ENCODE data around the gene DNAH2.
A peak's percentile ranks its signal among the peaks of the same experiment; 100 is the strongest.

The DNAH2 gene

DNA sequence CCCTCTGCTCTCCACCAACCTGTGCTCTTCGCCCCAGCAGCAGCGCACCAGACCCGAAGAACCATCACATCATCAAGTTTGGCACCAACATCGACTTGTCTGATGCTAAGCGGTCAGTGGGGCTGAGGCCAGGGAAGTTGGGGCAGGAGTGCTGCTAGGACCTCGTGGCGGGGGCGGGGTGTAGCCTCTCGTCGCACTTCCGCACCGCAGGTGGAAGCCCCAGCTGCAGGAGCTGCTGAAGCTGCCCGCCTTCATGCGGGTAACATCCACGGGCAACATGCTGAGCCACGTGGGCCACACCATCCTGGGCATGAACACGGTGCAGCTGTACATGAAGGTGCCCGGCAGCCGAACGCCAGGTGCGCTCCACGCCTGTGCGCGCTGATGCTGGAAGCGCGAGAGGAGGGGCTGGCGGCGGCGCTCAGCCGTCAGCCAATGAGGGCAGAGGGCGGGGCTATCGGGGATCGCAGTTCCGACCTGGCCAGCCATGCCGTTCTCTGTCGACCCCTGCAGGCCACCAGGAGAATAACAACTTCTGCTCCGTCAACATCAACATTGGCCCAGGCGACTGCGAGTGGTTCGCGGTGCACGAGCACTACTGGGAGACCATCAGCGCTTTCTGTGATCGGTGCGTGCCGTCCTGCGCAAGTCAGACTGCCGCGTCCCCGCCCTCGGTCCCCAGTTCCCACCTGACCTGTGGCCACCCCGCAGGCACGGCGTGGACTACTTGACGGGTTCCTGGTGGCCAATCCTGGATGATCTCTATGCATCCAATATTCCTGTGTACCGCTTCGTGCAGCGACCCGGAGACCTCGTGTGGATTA, 134.1 kb downstream of the DNAH2 start (continued):
- TF ChIP-seq, protein P1, sequence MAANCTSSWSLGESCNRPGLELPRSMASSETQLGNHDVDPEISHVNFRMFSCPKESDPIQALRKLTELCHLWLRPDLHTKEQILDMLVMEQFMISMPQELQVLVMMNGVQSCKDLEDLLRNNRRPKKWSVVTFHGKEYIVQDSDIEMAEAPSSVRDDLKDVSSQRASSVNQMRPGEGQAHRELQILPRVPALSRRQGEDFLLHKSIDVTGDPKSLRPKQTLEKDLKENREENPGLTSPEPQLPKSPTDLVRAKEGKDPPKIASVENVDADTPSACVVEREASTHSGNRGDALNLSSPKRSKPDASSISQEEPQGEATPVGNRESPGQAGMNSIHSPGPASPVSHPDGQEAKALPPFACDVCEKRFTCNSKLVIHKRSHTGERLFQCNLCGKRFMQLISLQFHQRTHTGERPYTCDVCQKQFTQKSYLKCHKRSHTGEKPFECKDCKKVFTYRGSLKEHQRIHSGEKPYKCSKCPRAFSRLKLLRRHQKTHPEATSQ (tag by site-specific recombination; IDR thresholded peaks at IDR 0.05): no peak
- no peak for TF ChIP-seq ZIC2 (tag by site-specific recombination; IDR thresholded peaks at IDR 0.05)
- TF ChIP-seq, protein P2, sequence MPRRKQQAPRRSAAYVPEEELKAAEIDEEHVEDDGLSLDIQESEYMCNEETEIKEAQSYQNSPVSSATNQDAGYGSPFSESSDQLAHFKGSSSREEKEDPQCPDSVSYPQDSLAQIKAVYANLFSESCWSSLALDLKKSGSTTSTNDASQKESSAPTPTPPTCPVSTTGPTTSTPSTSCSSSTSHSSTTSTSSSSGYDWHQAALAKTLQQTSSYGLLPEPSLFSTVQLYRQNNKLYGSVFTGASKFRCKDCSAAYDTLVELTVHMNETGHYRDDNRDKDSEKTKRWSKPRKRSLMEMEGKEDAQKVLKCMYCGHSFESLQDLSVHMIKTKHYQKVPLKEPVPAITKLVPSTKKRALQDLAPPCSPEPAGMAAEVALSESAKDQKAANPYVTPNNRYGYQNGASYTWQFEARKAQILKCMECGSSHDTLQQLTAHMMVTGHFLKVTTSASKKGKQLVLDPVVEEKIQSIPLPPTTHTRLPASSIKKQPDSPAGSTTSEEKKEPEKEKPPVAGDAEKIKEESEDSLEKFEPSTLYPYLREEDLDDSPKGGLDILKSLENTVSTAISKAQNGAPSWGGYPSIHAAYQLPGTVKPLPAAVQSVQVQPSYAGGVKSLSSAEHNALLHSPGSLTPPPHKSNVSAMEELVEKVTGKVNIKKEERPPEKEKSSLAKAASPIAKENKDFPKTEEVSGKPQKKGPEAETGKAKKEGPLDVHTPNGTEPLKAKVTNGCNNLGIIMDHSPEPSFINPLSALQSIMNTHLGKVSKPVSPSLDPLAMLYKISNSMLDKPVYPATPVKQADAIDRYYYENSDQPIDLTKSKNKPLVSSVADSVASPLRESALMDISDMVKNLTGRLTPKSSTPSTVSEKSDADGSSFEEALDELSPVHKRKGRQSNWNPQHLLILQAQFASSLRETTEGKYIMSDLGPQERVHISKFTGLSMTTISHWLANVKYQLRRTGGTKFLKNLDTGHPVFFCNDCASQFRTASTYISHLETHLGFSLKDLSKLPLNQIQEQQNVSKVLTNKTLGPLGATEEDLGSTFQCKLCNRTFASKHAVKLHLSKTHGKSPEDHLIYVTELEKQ (tag by site-specific recombination; IDR thresholded peaks at IDR 0.05; ENCODE audit: borderline replicate concordance): no peak
- TF ChIP-seq HOXA7 (CRISPR knock-in tag; IDR thresholded peaks at IDR 0.05; ENCODE audit: borderline replicate concordance): no peak
- TF ChIP-seq SCRT2 (tag by site-specific recombination; IDR thresholded peaks at IDR 0.05): no peak; the same call in 1 of the 2 replicates
- no peak for TF ChIP-seq ZNF747 (tag by site-specific recombination; IDR thresholded peaks at IDR 0.05)
- TF ChIP-seq ZNF302 (tag by site-specific recombination; IDR thresholded peaks at IDR 0.05; ENCODE audit: low read depth): no peak
- no peak for TF ChIP-seq TRIM28 (IDR thresholded peaks at IDR 0.05; ENCODE audit: borderline replicate concordance, low read length)
- no peak for TF ChIP-seq ZNF776 (tag by site-specific recombination; IDR thresholded peaks at IDR 0.05; ENCODE audit: borderline replicate concordance)
- TF ChIP-seq ZNF221 (tag by site-specific recombination; IDR thresholded peaks at IDR 0.05; ENCODE audit: borderline replicate concordance): no peak
- TF ChIP-seq, protein P3, sequence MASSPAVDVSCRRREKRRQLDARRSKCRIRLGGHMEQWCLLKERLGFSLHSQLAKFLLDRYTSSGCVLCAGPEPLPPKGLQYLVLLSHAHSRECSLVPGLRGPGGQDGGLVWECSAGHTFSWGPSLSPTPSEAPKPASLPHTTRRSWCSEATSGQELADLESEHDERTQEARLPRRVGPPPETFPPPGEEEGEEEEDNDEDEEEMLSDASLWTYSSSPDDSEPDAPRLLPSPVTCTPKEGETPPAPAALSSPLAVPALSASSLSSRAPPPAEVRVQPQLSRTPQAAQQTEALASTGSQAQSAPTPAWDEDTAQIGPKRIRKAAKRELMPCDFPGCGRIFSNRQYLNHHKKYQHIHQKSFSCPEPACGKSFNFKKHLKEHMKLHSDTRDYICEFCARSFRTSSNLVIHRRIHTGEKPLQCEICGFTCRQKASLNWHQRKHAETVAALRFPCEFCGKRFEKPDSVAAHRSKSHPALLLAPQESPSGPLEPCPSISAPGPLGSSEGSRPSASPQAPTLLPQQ (tag by site-specific recombination; IDR thresholded peaks at IDR 0.05): no peak
- no peak for TF ChIP-seq ZNF354C (tag by site-specific recombination; IDR thresholded peaks at IDR 0.05; ENCODE audit: borderline replicate concordance, low read depth)
- TF ChIP-seq ZNF544 (tag by site-specific recombination; IDR thresholded peaks at IDR 0.05): no peak
- no peak for TF ChIP-seq ZNF433 (tag by site-specific recombination; IDR thresholded peaks at IDR 0.05; ENCODE audit: low read depth)
- TF ChIP-seq ZNF658 (tag by site-specific recombination; IDR thresholded peaks at IDR 0.05): no peak
- TF ChIP-seq, protein P4, sequence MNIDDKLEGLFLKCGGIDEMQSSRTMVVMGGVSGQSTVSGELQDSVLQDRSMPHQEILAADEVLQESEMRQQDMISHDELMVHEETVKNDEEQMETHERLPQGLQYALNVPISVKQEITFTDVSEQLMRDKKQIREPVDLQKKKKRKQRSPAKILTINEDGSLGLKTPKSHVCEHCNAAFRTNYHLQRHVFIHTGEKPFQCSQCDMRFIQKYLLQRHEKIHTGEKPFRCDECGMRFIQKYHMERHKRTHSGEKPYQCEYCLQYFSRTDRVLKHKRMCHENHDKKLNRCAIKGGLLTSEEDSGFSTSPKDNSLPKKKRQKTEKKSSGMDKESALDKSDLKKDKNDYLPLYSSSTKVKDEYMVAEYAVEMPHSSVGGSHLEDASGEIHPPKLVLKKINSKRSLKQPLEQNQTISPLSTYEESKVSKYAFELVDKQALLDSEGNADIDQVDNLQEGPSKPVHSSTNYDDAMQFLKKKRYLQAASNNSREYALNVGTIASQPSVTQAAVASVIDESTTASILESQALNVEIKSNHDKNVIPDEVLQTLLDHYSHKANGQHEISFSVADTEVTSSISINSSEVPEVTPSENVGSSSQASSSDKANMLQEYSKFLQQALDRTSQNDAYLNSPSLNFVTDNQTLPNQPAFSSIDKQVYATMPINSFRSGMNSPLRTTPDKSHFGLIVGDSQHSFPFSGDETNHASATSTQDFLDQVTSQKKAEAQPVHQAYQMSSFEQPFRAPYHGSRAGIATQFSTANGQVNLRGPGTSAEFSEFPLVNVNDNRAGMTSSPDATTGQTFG (tag by site-specific recombination; IDR thresholded peaks at IDR 0.05; ENCODE audit: borderline replicate concordance): no peak
- TF ChIP-seq ZNF660 (tag by site-specific recombination; IDR thresholded peaks at IDR 0.05): 0 out of 2 replicates have a peak, but pooled peaks have one; percentile 19
- TF ChIP-seq OSR2 (tag by site-specific recombination; IDR thresholded peaks at IDR 0.05): no peak
- TF ChIP-seq, protein P5, sequence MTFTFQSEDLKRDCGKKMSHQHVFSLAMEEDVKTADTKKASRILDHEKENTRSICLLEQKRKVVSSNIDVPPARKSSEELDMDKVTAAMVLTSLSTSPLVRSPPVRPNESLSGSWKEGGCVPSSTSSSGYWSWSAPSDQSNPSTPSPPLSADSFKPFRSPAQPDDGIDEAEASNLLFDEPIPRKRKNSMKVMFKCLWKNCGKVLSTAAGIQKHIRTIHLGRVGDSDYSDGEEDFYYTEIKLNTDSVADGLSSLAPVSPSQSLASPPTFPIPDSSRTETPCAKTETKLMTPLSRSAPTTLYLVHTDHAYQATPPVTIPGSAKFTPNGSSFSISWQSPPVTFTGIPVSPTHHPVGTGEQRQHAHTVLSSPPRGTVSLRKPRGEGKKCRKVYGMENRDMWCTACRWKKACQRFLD (tag by site-specific recombination; IDR thresholded peaks at IDR 0.05): no peak
- no peak for TF ChIP-seq ZFP41 (tag by site-specific recombination; IDR thresholded peaks at IDR 0.05; ENCODE audit: borderline replicate concordance)
- TF ChIP-seq ZNF132 (tag by site-specific recombination; IDR thresholded peaks at IDR 0.05; ENCODE audit: borderline replicate concordance): no peak
- no peak for TF ChIP-seq ZNF112 (tag by site-specific recombination; IDR thresholded peaks at IDR 0.05)
- TF ChIP-seq, protein P6, sequence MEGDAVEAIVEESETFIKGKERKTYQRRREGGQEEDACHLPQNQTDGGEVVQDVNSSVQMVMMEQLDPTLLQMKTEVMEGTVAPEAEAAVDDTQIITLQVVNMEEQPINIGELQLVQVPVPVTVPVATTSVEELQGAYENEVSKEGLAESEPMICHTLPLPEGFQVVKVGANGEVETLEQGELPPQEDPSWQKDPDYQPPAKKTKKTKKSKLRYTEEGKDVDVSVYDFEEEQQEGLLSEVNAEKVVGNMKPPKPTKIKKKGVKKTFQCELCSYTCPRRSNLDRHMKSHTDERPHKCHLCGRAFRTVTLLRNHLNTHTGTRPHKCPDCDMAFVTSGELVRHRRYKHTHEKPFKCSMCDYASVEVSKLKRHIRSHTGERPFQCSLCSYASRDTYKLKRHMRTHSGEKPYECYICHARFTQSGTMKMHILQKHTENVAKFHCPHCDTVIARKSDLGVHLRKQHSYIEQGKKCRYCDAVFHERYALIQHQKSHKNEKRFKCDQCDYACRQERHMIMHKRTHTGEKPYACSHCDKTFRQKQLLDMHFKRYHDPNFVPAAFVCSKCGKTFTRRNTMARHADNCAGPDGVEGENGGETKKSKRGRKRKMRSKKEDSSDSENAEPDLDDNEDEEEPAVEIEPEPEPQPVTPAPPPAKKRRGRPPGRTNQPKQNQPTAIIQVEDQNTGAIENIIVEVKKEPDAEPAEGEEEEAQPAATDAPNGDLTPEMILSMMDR (tag by site-specific recombination; IDR thresholded peaks at IDR 0.05): peak; percentile 53
- TF ChIP-seq ZNF146 (tag by site-specific recombination; IDR thresholded peaks at IDR 0.05): no peak
- no peak for TF ChIP-seq ZNF202 (tag by site-specific recombination; IDR thresholded peaks at IDR 0.05; ENCODE audit: borderline replicate concordance)
- no peak for TF ChIP-seq ZNF558 (tag by site-specific recombination; IDR thresholded peaks at IDR 0.05)

Data from HEK293 (cell line).